SU-DHL-6 (cell line): ENCODE measurements around the gene IFITM5.

Experiments used
- H2AFZ ChIP-seq: fragments of 200-600 bp; sonication (generic); 2 replicates; pipeline ENCODE4 v1.6.1; 2014; ENCODE audit warnings: low read depth, mild to moderate bottlenecking, moderate library complexity, mixed read lengths, antibody characterized with exemption, low read length; ENCODE audit not compliant: severe bottlenecking
- H3F3A ChIP-seq: fragments of 200-600 bp; shearing (Covaris generic); 2 replicates; pipeline ENCODE4 v1.6.0; 2016; ENCODE audit warnings: antibody characterized with exemption, mild to moderate bottlenecking; ENCODE audit not compliant: insufficient read depth
- H3K27ac ChIP-seq: fragments of 200-600 bp; sonication (generic); 2 replicates; pipeline ENCODE4 v1.5.1; 2016; ENCODE audit warnings: low read depth, mild to moderate bottlenecking, low read length, moderate library complexity, mixed read lengths
- H3K27me3 ChIP-seq: fragments of 200-600 bp; sonication (generic), shearing (Covaris generic); 2 replicates; pipeline ENCODE4 v1.6.0; 2014; ENCODE audit warnings: mild to moderate bottlenecking, low read length
- H3K36me3 ChIP-seq: fragments of 200-600 bp; sonication (generic); 2 replicates; pipeline ENCODE4 v1.6.1; 2014; ENCODE audit warnings: mild to moderate bottlenecking, low read length, mixed read lengths
- H3K4me2 ChIP-seq: fragments of 300-600, 200-600 bp; shearing (Covaris generic), sonication (generic); 2 replicates; pipeline ENCODE4 v1.6.0; 2014; ENCODE audit warnings: low read length, low read depth, mild to moderate bottlenecking; ENCODE audit not compliant: poor library complexity, severe bottlenecking
- H3K4me3 ChIP-seq: fragments of 200-600 bp; sonication (generic); 2 replicates; pipeline ENCODE4 v1.5.1; 2014; ENCODE audit warnings: antibody characterized with exemption, low read length, mild to moderate bottlenecking, mixed read lengths; ENCODE audit not compliant: insufficient read depth, poor library complexity, severe bottlenecking
- H3K79me2 ChIP-seq: fragments of 200-600 bp; sonication (generic); 2 replicates; pipeline ENCODE4 v1.6.1; 2014; ENCODE audit warnings: mild to moderate bottlenecking, low read length, moderate library complexity; ENCODE audit not compliant: insufficient read depth
- H3K9ac ChIP-seq: fragments of 200-600 bp; sonication (generic); 2 replicates; pipeline ENCODE4 v1.7.0; 2014; ENCODE audit warnings: mild to moderate bottlenecking, low read length
- H3K9me2 ChIP-seq: fragments of 200-600 bp; sonication (generic); replicated peaks from 2 replicates; pipeline ENCODE4 v1.6.1; 2014; ENCODE audit warnings: low read length; ENCODE audit not compliant: insufficient read depth
- H3K9me3 ChIP-seq: fragments of 200-600 bp; sonication (generic); 2 replicates; pipeline ENCODE4 v1.6.1; 2014; ENCODE audit warnings: low read length, mixed read lengths; ENCODE audit not compliant: insufficient read depth
- H4K20me1 ChIP-seq: fragments of 200-600 bp; sonication (generic); 2 replicates; pipeline ENCODE4 v1.6.1; 2014; ENCODE audit warnings: low read depth, mild to moderate bottlenecking, antibody characterized with exemption, low read length, moderate library complexity, mixed read lengths
- CTCF ChIP-seq: fragments of 200-600 bp; sonication (generic); IDR thresholded peaks from one replicate; pipeline ENCODE4 v1.5.1; 2017; ENCODE audit warnings: antibody characterized with exemption, mild to moderate bottlenecking, low read length, moderate library complexity; ENCODE audit not compliant: insufficient read depth, poor library complexity, severe bottlenecking
- EZH2phosphoT487 ChIP-seq: fragments of 200-600 bp; sonication (generic), shearing (Covaris generic); conservative IDR thresholded peaks from 2 replicates; pipeline ENCODE4 v1.6.1; 2018; ENCODE audit warnings: mild to moderate bottlenecking, antibody characterized with exemption, low read length, moderate library complexity, mixed read lengths

The IFITM5 gene

GRCh38 chr11:299081-299891 is at the start of gene IFITM5:
IFITM5 (minus strand) TSS chr11:299526; CDS start chr11:299490, 36 bp downstream.
- H3K4me2 ChIP-seq = no peak within 1 kb of the TSS
- H3K36me3 ChIP-seq = no peaks in the 10 kb centered on the region
- TF ChIP-seq EZH2phosphoT487 = no peak
- no peak for TF ChIP-seq CTCF
- no peaks in the 10 kb centered on the region for H3K27me3 ChIP-seq
- no peaks in the 10 kb centered on the region for H4K20me1 ChIP-seq
- H3K27ac ChIP-seq = no peak within 1 kb of the TSS
- H3K9me2 ChIP-seq = no peaks in the 10 kb centered on the region
- no peaks in the 10 kb centered on the region for H3K9me3 ChIP-seq
- no peaks in the 10 kb centered on the region; the same call in 1 of the 2 replicates for H3F3A ChIP-seq
- H3K79me2 ChIP-seq = no peaks in the 10 kb centered on the region
- H3K4me3 ChIP-seq = no peak within 1 kb of the TSS
- H3K9ac ChIP-seq = no peak within 1 kb of the TSS
- H2AFZ ChIP-seq = no peak within 1 kb of the TSS

- no peak overlapping the region for H2AFZ ChIP-seq
- H3F3A ChIP-seq = 0 out of 2 replicates have a peak, but pooled peaks cover 7% of the 10 kb centered on the region
- no peaks in the 10 kb centered on the region for H3K9me3 ChIP-seq
- H4K20me1 ChIP-seq = no peaks in the 10 kb centered on the region
- H3K27ac ChIP-seq = no peak overlapping the region
- H3K4me2 ChIP-seq = no peak overlapping the region
- H3K79me2 ChIP-seq = no peaks in the 10 kb centered on the region
- no peaks in the 10 kb centered on the region for H3K9me2 ChIP-seq
- no peak overlapping the region for H3K4me3 ChIP-seq
- TF ChIP-seq CTCF = no peak
- no peak for TF ChIP-seq EZH2phosphoT487
- H3K36me3 ChIP-seq = no peaks in the 10 kb centered on the region
- H3K9ac ChIP-seq = no peak overlapping the region
- H3K27me3 ChIP-seq = no peaks in the 10 kb centered on the region
Observed at GRCh38 chr11:346529-346928, 47.2 kb upstream of the IFITM5 start.

- Histone ChIP-seq H3K9ac (no peak overlapping the region), H3K27ac (no peak overlapping the region), H3F3A (0 out of 2 replicates have a peak, but pooled peaks cover 7% of the 10 kb centered on the region), H3K27me3 (no peaks in the 10 kb centered on the region), H3K4me2 (no peak overlapping the region), H3K36me3 (no peaks in the 10 kb centered on the region), H4K20me1 (no peaks in the 10 kb centered on the region), H3K9me3 (no peaks in the 10 kb centered on the region), H3K4me3 (no peak overlapping the region), H3K79me2 (no peaks in the 10 kb centered on the region), H2AFZ (no peak overlapping the region), H3K9me2 (no peaks in the 10 kb centered on the region)
- no peak for TF ChIP-seq CTCF
- no peak for TF ChIP-seq EZH2phosphoT487
Observed at GRCh38 chr11:344836-345578, 45.7 kb upstream of the IFITM5 start.
